Endodermal cell (in vitro differentiated cells): Measurements from ENCODE around the gene SLC2A4. TPM values are rescaled to one million over a fixed set of nuclear protein-coding genes. Genes with fewer than 3 reads are reported as not detected.

ENCODE experiments used
- DNase-seq: peaks from one replicate; pipeline ENCODE4 v3.0.0-alpha.2; 2017
- H3K27ac ChIP-seq: 2 replicates; pipeline ENCODE4 v1.5.1; 2013; ENCODE audit warnings: mild to moderate bottlenecking, low read depth, low read length, moderate library complexity
- H3K27me3 ChIP-seq: 2 replicates; pipeline ENCODE4 v1.6.1; 2013; ENCODE audit warnings: mild to moderate bottlenecking, low read length, moderate library complexity; ENCODE audit not compliant: insufficient read depth, control insufficient read depth, poor library complexity, severe bottlenecking
- H3K36me3 ChIP-seq: 2 replicates; pipeline ENCODE4 v1.7.0; 2013; ENCODE audit warnings: mild to moderate bottlenecking, low read length, moderate library complexity; ENCODE audit not compliant: control insufficient read depth, insufficient read depth
- H3K4me1 ChIP-seq: one replicate; pipeline ENCODE4 v1.7.0; 2013; ENCODE audit warnings: low read length; ENCODE audit not compliant: control insufficient read depth, insufficient read depth
- H3K4me3 ChIP-seq: 2 replicates; pipeline ENCODE4 v1.5.1; 2013; ENCODE audit warnings: mild to moderate bottlenecking, low read length, moderate library complexity
- H3K9ac ChIP-seq: 2 replicates; pipeline ENCODE4 v1.6.1; 2013; ENCODE audit warnings: mild to moderate bottlenecking, low read length, moderate library complexity; ENCODE audit not compliant: poor library complexity, severe bottlenecking; ENCODE audit errors: extremely low read depth
- H3K9me3 ChIP-seq: 2 replicates; pipeline ENCODE4 v1.6.1; 2013; ENCODE audit warnings: mild to moderate bottlenecking, low read length, moderate library complexity; ENCODE audit not compliant: control insufficient read depth
- H3K27ac Mint-ChIP-seq: 2 replicates; pipeline ENCODE4 v1.8.0; 2020; ENCODE audit warnings: mixed read lengths
- H3K27me3 Mint-ChIP-seq: 2 replicates; pipeline ENCODE4 v1.8.0; 2021; ENCODE audit warnings: mild to moderate bottlenecking, mixed read lengths; ENCODE audit not compliant: insufficient read depth
- H3K36me3 Mint-ChIP-seq: 2 replicates; pipeline ENCODE4 v1.8.0; 2020; ENCODE audit warnings: low read depth, mixed read lengths
- H3K4me1 Mint-ChIP-seq: 2 replicates; pipeline ENCODE4 v1.8.0; 2020; ENCODE audit warnings: mixed read lengths
- H3K4me3 Mint-ChIP-seq: 2 replicates; pipeline ENCODE4 v1.8.0; 2020; ENCODE audit warnings: mild to moderate bottlenecking, moderate library complexity, mixed read lengths
- H3K9me3 Mint-ChIP-seq: 2 replicates; pipeline ENCODE4 v1.8.0; 2020; ENCODE audit warnings: mild to moderate bottlenecking, mixed read lengths
- CTCF ChIP-seq: fragments of 200-600 bp; sonication (generic); conservative IDR thresholded peaks from 2 replicates; pipeline ENCODE4 v1.5.0; 2021; ENCODE audit warnings: antibody characterized with exemption, mild to moderate bottlenecking
- WGBS, 2 experiments: methylation state at CpG; one replicate each; pipeline versions ENCODE4 v1.1.5 to v1.1.7; 2013; ENCODE audit warnings: missing lambda C conversion rate in 2 of 2, mixed read lengths in 1 of 2; ENCODE audit not compliant: insufficient coverage in 1 of 2, insufficient read length in 1 of 2; 5-methylcytosine and 5-hydroxymethylcytosine counted together
- total RNA-seq, 2 donors: library from RNA; stranded (reverse); fragmentation: NEBNext Ultra II Directional in 1 of 2; extraction: Animal tissue kit (Norgen Biotek cat#: 25700) in 1 of 2; gene quantifications; 2 replicates in 1 of 2; 3 replicates in 1 of 2; pipeline ENCODE4 v1.2.1, GENCODE V29; 2021

SLC2A4 gene
- total RNA-seq, 2 donors from 2014 or later, result 2.2 to 5.4 TPM

- peaks cover 16% of the 10 kb centered on the region for H3K27me3 ChIP-seq
- peaks cover 6% of the 10 kb centered on the region for H3K4me1 Mint-ChIP-seq
- peaks cover 5% of the 10 kb centered on the region for H3K4me1 ChIP-seq
- H3K27ac ChIP-seq, result no peak overlapping the region
- TF ChIP-seq CTCF, result no peak
- H3K27ac Mint-ChIP-seq, result no peak overlapping the region
- 4 to 7% methylated on average over 8 to 43 of the region's 43 CpGs for WGBS, 2 experiments
- H3K36me3 ChIP-seq, result no peaks in the 10 kb centered on the region
- DNase-seq, result peak; percentile 82
- H3K4me3 Mint-ChIP-seq, result peak overlapping the region; percentile 60
- H3K9me3 ChIP-seq, result no peaks in the 10 kb centered on the region
- peak overlapping the region; percentile 67 for H3K4me3 ChIP-seq
- peak overlapping the region; percentile 30 for H3K9ac ChIP-seq
- peaks cover 33% of the 10 kb centered on the region for H3K27me3 Mint-ChIP-seq
- no peaks in the 10 kb centered on the region for H3K9me3 Mint-ChIP-seq
- H3K36me3 Mint-ChIP-seq, result no peaks in the 10 kb centered on the region
Measured at GRCh38 chr17:7281953-7282751, 634 bp downstream of the SLC2A4 start.

- no peak overlapping the region for H3K9ac ChIP-seq
- Mint-ChIP-seq H3K4me1 (peaks cover 6% of the 10 kb centered on the region), H3K27ac (no peak overlapping the region), H3K9me3 (no peaks in the 10 kb centered on the region), H3K4me3 (peak overlapping the region; percentile 60), H3K36me3 (no peaks in the 10 kb centered on the region), H3K27me3 (peaks cover 37% of the 10 kb centered on the region)
- peaks cover 16% of the 10 kb centered on the region for H3K27me3 ChIP-seq
- 83 to 85% methylated on average over 4 to 6 of the region's 6 CpGs for WGBS, 2 experiments
- no peak for TF ChIP-seq CTCF
- H3K9me3 ChIP-seq, result no peaks in the 10 kb centered on the region
- no peak for DNase-seq
- H3K4me3 ChIP-seq, result peak overlapping the region; percentile 67
- H3K4me1 ChIP-seq, result peaks cover 5% of the 10 kb centered on the region
- H3K27ac ChIP-seq, result no peak overlapping the region
- H3K36me3 ChIP-seq, result no peaks in the 10 kb centered on the region
Measured at GRCh38 chr17:7282752-7283321, 1.3 kb downstream of the SLC2A4 start.

GRCh38 chr17:7283471-7284216 is 2.1 kb downstream of the SLC2A4 start:
- no peak for DNase-seq
- peaks cover 5% of the 10 kb centered on the region for H3K4me1 ChIP-seq
- H3K9me3 ChIP-seq, result no peaks in the 10 kb centered on the region
- Mint-ChIP-seq H3K4me1 (peaks cover 6% of the 10 kb centered on the region), H3K27me3 (peaks cover 42% of the 10 kb centered on the region), H3K4me3 (no peak overlapping the region), H3K27ac (no peak overlapping the region), H3K9me3 (no peaks in the 10 kb centered on the region), H3K36me3 (no peaks in the 10 kb centered on the region)
- no peak overlapping the region for H3K4me3 ChIP-seq
- H3K36me3 ChIP-seq, result no peaks in the 10 kb centered on the region
- no peak for TF ChIP-seq CTCF
- WGBS, 2 experiments, result 90% methylated on average over 9 to 18 of the region's 18 CpGs
- H3K9ac ChIP-seq, result no peak overlapping the region
- H3K27ac ChIP-seq, result no peak overlapping the region
- H3K27me3 ChIP-seq, result peaks cover 16% of the 10 kb centered on the region
